K562 (cell line): ENCODE results near the gene ZFR2. TPM values are rescaled to one million over a fixed set of nuclear protein-coding genes. Genes with fewer than 3 reads are reported as not detected.

Experiments
- ASH1L ChIP-seq: fragments of 450-650 bp; IDR thresholded peaks from 2 replicates; pipeline ENCODE4 v1.6.1; 2018; ENCODE audit warnings: borderline replicate concordance, mild to moderate bottlenecking, low read depth; ENCODE audit not compliant: partially characterized antibody
- DLX4 ChIP-seq: fragments of 250-450 bp; sonication (Bioruptor Pico); IDR thresholded peaks from 2 replicates; pipeline ENCODE4 v1.6.1; 2021; ENCODE audit warnings: mild to moderate bottlenecking
- EGR1 ChIP-seq: fragments of 450-650 bp; conservative IDR thresholded peaks from 2 replicates; pipeline ENCODE4 v1.6.1; 2017; ENCODE audit warnings: mild to moderate bottlenecking
- EHMT2 ChIP-seq: fragments of 450-650 bp; IDR thresholded peaks from 2 replicates; pipeline ENCODE4 v1.6.1; 2018; ENCODE audit warnings: antibody characterized with exemption
- GATA2 ChIP-seq: sonication (generic); formaldehyde crosslinking; IDR thresholded peaks from 2 replicates; pipeline ENCODE4 v1.4.0; 2020; ENCODE audit warnings: mild to moderate bottlenecking, missing genetic modification reagents
- HDAC1 ChIP-seq, 2 experiments: fragments of 450-650 bp; IDR thresholded peaks; 2 replicates each; pipeline ENCODE4 v1.6.1; 2016 to 2017; ENCODE audit warnings: inconsistent platforms in 1 of 2, mild to moderate bottlenecking in 1 of 2, moderate library complexity in 1 of 2
- LARP7 ChIP-seq: fragments of 450-650 bp; IDR thresholded peaks from 2 replicates; pipeline ENCODE4 v1.6.1; 2016
- MBD2 ChIP-seq: sonication (generic); IDR thresholded peaks from 2 replicates; pipeline ENCODE4 v1.6.1; 2016; ENCODE audit warnings: low read depth, borderline replicate concordance
- MLLT1 ChIP-seq, 2 experiments: fragments of 450-650 bp; IDR thresholded peaks; 2 replicates each; pipeline ENCODE4 v1.6.1; 2016
- NFYB ChIP-seq: IDR thresholded peaks from 2 replicates; pipeline ENCODE4 v1.6.1; 2011; ENCODE audit warnings: mild to moderate bottlenecking, moderate library complexity; ENCODE audit not compliant: insufficient read length; ENCODE audit errors: extremely low read depth
- NR2C2 ChIP-seq, 2 experiments: fragments of 200-800 bp in 1 of 2; sonication (Bioruptor generic) in 1 of 2; sonication (generic) in 1 of 2; formaldehyde crosslinking in 1 of 2; IDR thresholded peaks; 2 replicates each; pipeline versions ENCODE4 v1.6.1 to v1.8.0; 2016 to 2022; ENCODE audit warnings: mild to moderate bottlenecking in 1 of 2, missing compliant biosample characterization in 1 of 2, missing genetic modification characterization in 1 of 2, missing genetic modification reagents in 1 of 2
- OTX1 ChIP-seq: fragments of 450-650 bp; formaldehyde crosslinking; IDR thresholded peaks from 2 replicates; pipeline ENCODE4 v1.4.0; 2022; ENCODE audit warnings: mild to moderate bottlenecking
- POLR2A ChIP-seq: fragments of 450-650 bp; conservative IDR thresholded peaks from 2 replicates; pipeline ENCODE4 v1.6.1; 2016
- POLR2B ChIP-seq: fragments of 450-650 bp; IDR thresholded peaks from 2 replicates; pipeline ENCODE4 v1.6.1; 2018; ENCODE audit warnings: low read depth; ENCODE audit not compliant: partially characterized antibody
- PPARD ChIP-seq: fragments of 250-450 bp; sonication (Bioruptor Pico); IDR thresholded peaks from 2 replicates; pipeline ENCODE4 v1.8.0; 2022; ENCODE audit warnings: inconsistent platforms, mild to moderate bottlenecking, moderate library complexity
- SUPT5H ChIP-seq: fragments of 450-650 bp; IDR thresholded peaks from 2 replicates; pipeline ENCODE4 v1.6.1; 2016
- ZBTB26 ChIP-seq: fragments of 450-650 bp; formaldehyde crosslinking; IDR thresholded peaks from 2 replicates; pipeline ENCODE4 v1.4.0; 2022; ENCODE audit warnings: missing genetic modification characterization
- ZNF174 ChIP-seq: fragments of 250-450 bp; sonication (Bioruptor Pico); IDR thresholded peaks from 2 replicates; pipeline ENCODE4 v1.4.0; 2020; ENCODE audit warnings: mild to moderate bottlenecking
- ZNF75A ChIP-seq: fragments of 450-650 bp; formaldehyde crosslinking; IDR thresholded peaks from 2 replicates; pipeline ENCODE4 v1.4.0; 2020; ENCODE audit warnings: mild to moderate bottlenecking
- polyA plus RNA-seq, 8 experiments: library from polyadenylated mRNA; depleted of rRNA in 4 of 8; stranded (reverse) in 5 of 8; unstranded in 3 of 8; fragments of >200 nt; fragmentation: Nextera tagmentation in 2 of 8; fragmentation: Illumina TruSeq in 1 of 8; extraction: Ambion mirVana in 2 of 8; extraction: Trizol in 1 of 8; gene quantifications; 2 replicates each; pipeline versions ENCODE4 v1.2.1 to v1.2.3, GENCODE V29; 2011 to 2014; ENCODE audit warnings: inconsistent platforms in 1 of 8, missing spikeins in 1 of 8
- total RNA-seq, 7 experiments: library from RNA; depleted of rRNA in 6 of 7; stranded (reverse); fragments of >200 nt in 6 of 7; fragmentation: Illumina TruSeq in 2 of 7; extraction: Trizol in 2 of 7; gene quantifications; 2 replicates each; pipeline versions ENCODE4 v1.2.1 to v1.2.3, GENCODE V29; 2011 to 2021; ENCODE audit warnings: low replicate concordance in 1 of 7

ZFR2 gene
- total and polyA plus RNA-seq, 9 of the 15 experiments (the other 6 are each of a cell fraction or from before 2014, with no cell fraction given), result 0.03 to 0.59 (median 0.07) TPM; not detected in 6

GRCh38 chr19:3776479-3777040 is 92.3 kb downstream of the ZFR2 start (continued):
- peak; percentile 87 for TF ChIP-seq EHMT2
- no peak for TF ChIP-seq DLX4 (CRISPR knock-in tag)
- TF ChIP-seq PPARD (CRISPR knock-in tag), result no peak
- TF ChIP-seq POLR2B, result peak; percentile 43
- peak; percentile 58 for TF ChIP-seq SUPT5H
- TF ChIP-seq GATA2, result no peak
- TF ChIP-seq ZBTB26 (CRISPR knock-in tag), result peak; percentile 85; the same call in 1 of the 2 replicates
- TF ChIP-seq EGR1, result peak; percentile 84
- TF ChIP-seq NR2C2 (CRISPR knock-in tag; IDR thresholded peaks at IDR 0.05), result no peak
- TF ChIP-seq NR2C2 (tag; IDR thresholded peaks at IDR 0.05), result no peak
- TF ChIP-seq OTX1 (CRISPR knock-in tag), result peak; percentile 58; the same call in 1 of the 2 replicates
- peak; percentile 6 for TF ChIP-seq NFYB
- peak in 1 of 2 experiments; percentile 58; a peak in 1 of 4 replicates for TF ChIP-seq MLLT1 (IDR thresholded peaks at IDR 0.05)
- peak in 1 of 2 experiments; percentile 53; a peak in 1 of 4 replicates for TF ChIP-seq HDAC1 (IDR thresholded peaks at IDR 0.05)
- no peak for TF ChIP-seq LARP7
- TF ChIP-seq MBD2, result 0 out of 2 replicates have a peak, but pooled peaks have one; percentile 21
- peak; percentile 57 for TF ChIP-seq ASH1L
- no peak for TF ChIP-seq ZNF174 (CRISPR knock-in tag)
- TF ChIP-seq POLR2A, result peak; percentile 37; the same call in 1 of the 2 replicates
- no peak for TF ChIP-seq ZNF75A (CRISPR knock-in tag)
